ENCODE results near the gene CELSR1.

DNA sequence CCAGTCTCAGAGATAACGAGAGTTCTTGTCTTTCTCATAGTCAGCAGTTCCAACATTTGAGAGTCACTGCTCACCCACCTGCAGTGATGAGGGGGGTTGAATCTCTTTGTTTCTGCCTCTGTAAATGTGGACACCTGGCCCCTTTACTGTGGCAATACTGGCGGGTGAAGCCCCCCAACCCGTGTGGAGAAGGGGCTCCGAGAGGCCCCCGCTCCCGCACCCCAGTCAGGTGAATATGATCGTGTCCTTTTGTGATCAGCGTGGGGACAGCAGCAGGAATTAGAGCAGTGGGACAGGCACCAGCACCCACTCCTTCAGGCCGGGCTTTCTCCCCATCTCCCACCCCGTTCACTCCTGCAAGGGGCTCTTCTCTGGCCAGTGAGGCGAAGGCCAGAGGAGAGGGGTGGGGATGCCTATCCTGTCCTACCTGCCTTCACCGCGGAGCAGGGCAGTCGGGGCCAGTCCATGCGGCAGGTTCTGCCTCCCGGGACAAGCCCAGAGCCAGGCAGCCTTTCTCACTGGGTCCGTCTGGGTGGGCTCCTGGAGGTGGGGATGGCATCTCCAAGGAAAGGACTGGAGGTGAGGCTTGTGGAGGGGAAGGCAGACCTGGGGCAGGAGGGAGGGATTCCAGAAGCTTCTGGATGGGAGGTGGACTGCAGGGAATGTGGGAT is 12.7 kb upstream of the CELSR1 start:
- TF ChIP-seq POLR2A (IDR thresholded peaks at IDR 0.05), result no peak
- TF ChIP-seq, protein P1, sequence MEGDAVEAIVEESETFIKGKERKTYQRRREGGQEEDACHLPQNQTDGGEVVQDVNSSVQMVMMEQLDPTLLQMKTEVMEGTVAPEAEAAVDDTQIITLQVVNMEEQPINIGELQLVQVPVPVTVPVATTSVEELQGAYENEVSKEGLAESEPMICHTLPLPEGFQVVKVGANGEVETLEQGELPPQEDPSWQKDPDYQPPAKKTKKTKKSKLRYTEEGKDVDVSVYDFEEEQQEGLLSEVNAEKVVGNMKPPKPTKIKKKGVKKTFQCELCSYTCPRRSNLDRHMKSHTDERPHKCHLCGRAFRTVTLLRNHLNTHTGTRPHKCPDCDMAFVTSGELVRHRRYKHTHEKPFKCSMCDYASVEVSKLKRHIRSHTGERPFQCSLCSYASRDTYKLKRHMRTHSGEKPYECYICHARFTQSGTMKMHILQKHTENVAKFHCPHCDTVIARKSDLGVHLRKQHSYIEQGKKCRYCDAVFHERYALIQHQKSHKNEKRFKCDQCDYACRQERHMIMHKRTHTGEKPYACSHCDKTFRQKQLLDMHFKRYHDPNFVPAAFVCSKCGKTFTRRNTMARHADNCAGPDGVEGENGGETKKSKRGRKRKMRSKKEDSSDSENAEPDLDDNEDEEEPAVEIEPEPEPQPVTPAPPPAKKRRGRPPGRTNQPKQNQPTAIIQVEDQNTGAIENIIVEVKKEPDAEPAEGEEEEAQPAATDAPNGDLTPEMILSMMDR (IDR thresholded peaks at IDR 0.05 in 8 of 11, conservative IDR thresholded peaks at IDR 0.05 in 3 of 11), result no peak

Data from spleen (tissue), 7 donors.